K562 (cell line): ENCODE measurements around the gene RBFA. TPM values are rescaled to one million over a fixed set of nuclear protein-coding genes. Genes with fewer than 3 reads are reported as not detected.

Experiments used
- ARHGAP35 ChIP-seq: fragments of 450-650 bp; IDR thresholded peaks from 2 replicates; pipeline ENCODE4 v1.6.1; 2018; ENCODE audit not compliant: partially characterized antibody
- CC2D1A ChIP-seq: fragments of 450-650 bp; IDR thresholded peaks from 2 replicates; pipeline ENCODE4 v1.6.1; 2017; ENCODE audit warnings: mild to moderate bottlenecking
- E2F3 ChIP-seq: fragments of 250-450 bp; sonication (Bioruptor Pico); IDR thresholded peaks from 2 replicates; pipeline ENCODE4 v1.4.0; 2020; ENCODE audit warnings: mild to moderate bottlenecking
- EGR1 ChIP-seq: fragments of 450-650 bp; conservative IDR thresholded peaks from 2 replicates; pipeline ENCODE4 v1.6.1; 2017; ENCODE audit warnings: mild to moderate bottlenecking
- EHMT2 ChIP-seq: fragments of 450-650 bp; IDR thresholded peaks from 2 replicates; pipeline ENCODE4 v1.6.1; 2018; ENCODE audit warnings: antibody characterized with exemption
- EWSR1 ChIP-seq: fragments of 450-650 bp; IDR thresholded peaks from 2 replicates; pipeline ENCODE4 v1.6.1; 2018; ENCODE audit warnings: borderline replicate concordance, mild to moderate bottlenecking, low read depth, moderate library complexity; ENCODE audit not compliant: partially characterized antibody
- JUND ChIP-seq, 2 experiments: IDR thresholded peaks; 2 replicates in 1 of 2; 3 replicates in 1 of 2; pipeline ENCODE4 v1.6.1; 2011; ENCODE audit warnings: borderline replicate concordance in 2 of 2, low read depth in 2 of 2, low read length in 2 of 2, improper control_type of control experiment in 1 of 2, missing biosample characterization in 1 of 2, missing genetic modification characterization in 1 of 2, missing genetic modification reagents in 1 of 2
- MED1 ChIP-seq: sonication (generic); formaldehyde crosslinking; IDR thresholded peaks from 2 replicates; pipeline ENCODE4 v1.8.1; 2023; ENCODE audit warnings: missing genetic modification reagents, borderline replicate concordance
- POLR2H ChIP-seq: IDR thresholded peaks from 2 replicates; pipeline ENCODE4 v1.6.1; 2016; ENCODE audit warnings: missing genetic modification characterization, low read depth, mild to moderate bottlenecking, control low read depth, missing compliant biosample characterization, moderate library complexity
- RNF2 ChIP-seq: sonication (generic); IDR thresholded peaks from 2 replicates; pipeline ENCODE4 v1.6.1; 2016
- SIN3A ChIP-seq, 2 experiments: fragments of 150-350 bp in 1 of 2; IDR thresholded peaks; 2 replicates each; pipeline ENCODE4 v1.6.1; 2011 to 2016; ENCODE audit warnings: borderline replicate concordance in 2 of 2, low read depth in 2 of 2, low read length in 2 of 2, mild to moderate bottlenecking in 2 of 2, moderate library complexity in 2 of 2; ENCODE audit not compliant: control insufficient read depth in 1 of 2
- SRSF3 ChIP-seq: fragments of 200-400 bp; formaldehyde crosslinking; IDR thresholded peaks from 2 replicates; pipeline ENCODE4 v1.6.1; 2016; ENCODE audit warnings: mild to moderate bottlenecking, low read length, moderate library complexity; ENCODE audit not compliant: insufficient read depth
- TFAM ChIP-seq: fragments of 250-450 bp; sonication (Bioruptor Pico); conservative IDR thresholded peaks from 2 replicates; pipeline ENCODE4 v1.5.0; 2021; ENCODE audit warnings: mild to moderate bottlenecking, moderate library complexity
- XRCC5 ChIP-seq: fragments of 200-400 bp; formaldehyde crosslinking; IDR thresholded peaks from 2 replicates; pipeline ENCODE4 v1.6.1; 2017; ENCODE audit warnings: low read depth, mild to moderate bottlenecking, low read length
- ZBTB7A ChIP-seq: IDR thresholded peaks from 2 replicates; pipeline ENCODE4 v1.6.1; 2011; ENCODE audit warnings: low read depth, mild to moderate bottlenecking, low read length, moderate library complexity, borderline replicate concordance; ENCODE audit not compliant: control insufficient read depth
- ZKSCAN1 ChIP-seq: fragments of 150-350 bp; IDR thresholded peaks from 2 replicates; pipeline ENCODE4 v1.6.1; 2016; ENCODE audit warnings: low read depth, low read length
- polyA plus RNA-seq, 8 experiments: library from polyadenylated mRNA; depleted of rRNA in 4 of 8; stranded (reverse) in 5 of 8; unstranded in 3 of 8; fragments of >200 nt; fragmentation: Nextera tagmentation in 2 of 8; fragmentation: Illumina TruSeq in 1 of 8; extraction: Ambion mirVana in 2 of 8; extraction: Trizol in 1 of 8; gene quantifications; 2 replicates each; pipeline versions ENCODE4 v1.2.1 to v1.2.3, GENCODE V29; 2011 to 2014; ENCODE audit warnings: inconsistent platforms in 1 of 8, missing spikeins in 1 of 8
- total RNA-seq, 7 experiments: library from RNA; depleted of rRNA in 6 of 7; stranded (reverse); fragments of >200 nt in 6 of 7; fragmentation: Illumina TruSeq in 2 of 7; extraction: Trizol in 2 of 7; gene quantifications; 2 replicates each; pipeline versions ENCODE4 v1.2.1 to v1.2.3, GENCODE V29; 2011 to 2021; ENCODE audit warnings: low replicate concordance in 1 of 7
- TF ChIP-seq, protein P1 (sequence below): fragments of 250-450 bp; sonication (Bioruptor Pico); IDR thresholded peaks from 2 replicates; pipeline ENCODE4 v1.4.0; 2020; ENCODE audit warnings: mild to moderate bottlenecking, moderate library complexity, borderline replicate concordance
- TF ChIP-seq, protein P2 (sequence below): fragments of 250-450 bp; sonication (Bioruptor Pico); IDR thresholded peaks from 2 replicates; pipeline ENCODE4 v1.5.0; 2022; ENCODE audit warnings: mild to moderate bottlenecking
- TF ChIP-seq, protein P3 (sequence below): fragments of 450-650 bp; IDR thresholded peaks from 2 replicates; pipeline ENCODE4 v1.7.0; 2016; ENCODE audit warnings: borderline replicate concordance

The RBFA gene
- total and polyA plus RNA-seq, 9 of the 15 experiments (the other 6 are each of a cell fraction or from before 2014, with no cell fraction given): 3.4 to 41.9 (median 25.8) TPM

GRCh38 chr18:80034068-80034851 lies at the start of gene RBFA (continued):
- TF ChIP-seq SIN3A (IDR thresholded peaks at IDR 0.05; ENCODE audit: borderline replicate concordance in 2 of 2, control insufficient read depth in 1 of 2, low read depth in 2 of 2, low read length in 2 of 2) (peak; percentile 65 to 92; a peak in 2 of 4 replicates), SRSF3 (no peak), MED1 (CRISPR knock-in tag) (no peak), TFAM (CRISPR knock-in tag) (no peak), JUND (IDR thresholded peaks at IDR 0.05; ENCODE audit: borderline replicate concordance, low read depth, low read length) (no peak), JUND (tag; IDR thresholded peaks at IDR 0.05; ENCODE audit: borderline replicate concordance, low read depth, low read length) (no peak), ZKSCAN1 (no peak), EHMT2 (no peak), XRCC5 (no peak), RNF2 (no peak), ZBTB7A (peak; percentile 52; the same call in 1 of the 2 replicates), EGR1 (peak; percentile 80), EWSR1 (no peak), POLR2H (tag) (no peak), CC2D1A (no peak), E2F3 (CRISPR knock-in tag) (no peak), ARHGAP35 (no peak)
- TF ChIP-seq, protein P1, sequence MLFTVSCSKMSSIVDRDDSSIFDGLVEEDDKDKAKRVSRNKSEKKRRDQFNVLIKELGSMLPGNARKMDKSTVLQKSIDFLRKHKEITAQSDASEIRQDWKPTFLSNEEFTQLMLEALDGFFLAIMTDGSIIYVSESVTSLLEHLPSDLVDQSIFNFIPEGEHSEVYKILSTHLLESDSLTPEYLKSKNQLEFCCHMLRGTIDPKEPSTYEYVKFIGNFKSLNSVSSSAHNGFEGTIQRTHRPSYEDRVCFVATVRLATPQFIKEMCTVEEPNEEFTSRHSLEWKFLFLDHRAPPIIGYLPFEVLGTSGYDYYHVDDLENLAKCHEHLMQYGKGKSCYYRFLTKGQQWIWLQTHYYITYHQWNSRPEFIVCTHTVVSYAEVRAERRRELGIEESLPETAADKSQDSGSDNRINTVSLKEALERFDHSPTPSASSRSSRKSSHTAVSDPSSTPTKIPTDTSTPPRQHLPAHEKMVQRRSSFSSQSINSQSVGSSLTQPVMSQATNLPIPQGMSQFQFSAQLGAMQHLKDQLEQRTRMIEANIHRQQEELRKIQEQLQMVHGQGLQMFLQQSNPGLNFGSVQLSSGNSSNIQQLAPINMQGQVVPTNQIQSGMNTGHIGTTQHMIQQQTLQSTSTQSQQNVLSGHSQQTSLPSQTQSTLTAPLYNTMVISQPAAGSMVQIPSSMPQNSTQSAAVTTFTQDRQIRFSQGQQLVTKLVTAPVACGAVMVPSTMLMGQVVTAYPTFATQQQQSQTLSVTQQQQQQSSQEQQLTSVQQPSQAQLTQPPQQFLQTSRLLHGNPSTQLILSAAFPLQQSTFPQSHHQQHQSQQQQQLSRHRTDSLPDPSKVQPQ: no peak
- TF ChIP-seq, protein P2, sequence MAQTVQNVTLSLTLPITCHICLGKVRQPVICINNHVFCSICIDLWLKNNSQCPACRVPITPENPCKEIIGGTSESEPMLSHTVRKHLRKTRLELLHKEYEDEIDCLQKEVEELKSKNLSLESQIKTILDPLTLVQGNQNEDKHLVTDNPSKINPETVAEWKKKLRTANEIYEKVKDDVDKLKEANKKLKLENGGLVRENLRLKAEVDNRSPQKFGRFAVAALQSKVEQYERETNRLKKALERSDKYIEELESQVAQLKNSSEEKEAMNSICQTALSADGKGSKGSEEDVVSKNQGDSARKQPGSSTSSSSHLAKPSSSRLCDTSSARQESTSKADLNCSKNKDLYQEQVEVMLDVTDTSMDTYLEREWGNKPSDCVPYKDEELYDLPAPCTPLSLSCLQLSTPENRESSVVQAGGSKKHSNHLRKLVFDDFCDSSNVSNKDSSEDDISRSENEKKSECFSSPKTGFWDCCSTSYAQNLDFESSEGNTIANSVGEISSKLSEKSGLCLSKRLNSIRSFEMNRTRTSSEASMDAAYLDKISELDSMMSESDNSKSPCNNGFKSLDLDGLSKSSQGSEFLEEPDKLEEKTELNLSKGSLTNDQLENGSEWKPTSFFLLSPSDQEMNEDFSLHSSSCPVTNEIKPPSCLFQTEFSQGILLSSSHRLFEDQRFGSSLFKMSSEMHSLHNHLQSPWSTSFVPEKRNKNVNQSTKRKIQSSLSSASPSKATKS (CRISPR knock-in tag): no peak
- TF ChIP-seq, protein P3, sequence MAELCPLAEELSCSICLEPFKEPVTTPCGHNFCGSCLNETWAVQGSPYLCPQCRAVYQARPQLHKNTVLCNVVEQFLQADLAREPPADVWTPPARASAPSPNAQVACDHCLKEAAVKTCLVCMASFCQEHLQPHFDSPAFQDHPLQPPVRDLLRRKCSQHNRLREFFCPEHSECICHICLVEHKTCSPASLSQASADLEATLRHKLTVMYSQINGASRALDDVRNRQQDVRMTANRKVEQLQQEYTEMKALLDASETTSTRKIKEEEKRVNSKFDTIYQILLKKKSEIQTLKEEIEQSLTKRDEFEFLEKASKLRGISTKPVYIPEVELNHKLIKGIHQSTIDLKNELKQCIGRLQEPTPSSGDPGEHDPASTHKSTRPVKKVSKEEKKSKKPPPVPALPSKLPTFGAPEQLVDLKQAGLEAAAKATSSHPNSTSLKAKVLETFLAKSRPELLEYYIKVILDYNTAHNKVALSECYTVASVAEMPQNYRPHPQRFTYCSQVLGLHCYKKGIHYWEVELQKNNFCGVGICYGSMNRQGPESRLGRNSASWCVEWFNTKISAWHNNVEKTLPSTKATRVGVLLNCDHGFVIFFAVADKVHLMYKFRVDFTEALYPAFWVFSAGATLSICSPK: no peak
